Liver (tissue), 9 donors: ENCODE results near the gene PKP4. TPM values are rescaled to one million over a fixed set of nuclear protein-coding genes. Genes with fewer than 3 reads are reported as not detected.

Source experiments
- DNase-seq: peaks from one replicate; pipeline ENCODE4 v3.0.0-alpha.2; 2017; ENCODE audit warnings: low spot score
- H3K27ac ChIP-seq, 2 donors: one replicate each; pipeline ENCODE4 v1.7.0; 2013; ENCODE audit warnings: inconsistent platforms in 2 of 2, low read length in 2 of 2, control low read depth in 1 of 2, low read depth in 1 of 2, mild to moderate bottlenecking in 1 of 2
- H3K27me3 ChIP-seq, 4 donors: one replicate each; pipeline versions ENCODE4 v1.6.1 to v1.7.0; 2013; ENCODE audit warnings: low read length in 3 of 4, inconsistent platforms in 1 of 4, mild to moderate bottlenecking in 1 of 4, moderate library complexity in 1 of 4; ENCODE audit not compliant: control insufficient read depth in 4 of 4, insufficient read depth in 4 of 4
- H3K36me3 ChIP-seq, 4 donors: one replicate each; pipeline versions ENCODE4 v1.6.1 to v1.7.0; 2013; ENCODE audit warnings: low read length in 3 of 4, mild to moderate bottlenecking in 3 of 4, low read depth in 1 of 4, moderate library complexity in 1 of 4; ENCODE audit not compliant: control insufficient read depth in 4 of 4, insufficient read depth in 3 of 4
- H3K4me1 ChIP-seq, 4 donors: one replicate each; pipeline versions ENCODE4 v1.6.1 to v1.7.0; 2013; ENCODE audit warnings: low read length in 3 of 4, mild to moderate bottlenecking in 3 of 4, moderate library complexity in 1 of 4; ENCODE audit not compliant: control insufficient read depth in 4 of 4, insufficient read depth in 4 of 4
- H3K4me3 ChIP-seq, 3 donors: one replicate each; pipeline versions ENCODE4 v1.6.1 to v1.7.0; 2013; ENCODE audit warnings: low read length in 3 of 3, control low read depth in 1 of 3, low read depth in 1 of 3, mild to moderate bottlenecking in 1 of 3
- H3K9ac ChIP-seq, 2 donors: one replicate each; pipeline ENCODE4 v1.7.0; 2013; ENCODE audit warnings: low read length in 2 of 2, mild to moderate bottlenecking in 2 of 2, moderate library complexity in 2 of 2, control low read depth in 1 of 2, low read depth in 1 of 2
- H3K9me3 ChIP-seq, 4 donors: one replicate each; pipeline versions ENCODE4 v1.6.1 to v1.7.0; 2013; ENCODE audit warnings: low read length in 3 of 4; ENCODE audit not compliant: control insufficient read depth in 4 of 4
- EGR1 ChIP-seq, 2 donors: IDR thresholded peaks; 2 replicates each; pipeline ENCODE4 v1.6.1; 2016 to 2018; ENCODE audit warnings: antibody characterized with exemption in 2 of 2, low read depth in 2 of 2
- FOXA1 ChIP-seq: IDR thresholded peaks from 2 replicates; pipeline ENCODE4 v1.6.1; 2016; ENCODE audit warnings: antibody characterized with exemption
- FOXA2 ChIP-seq: IDR thresholded peaks from 2 replicates; pipeline ENCODE4 v1.6.1; 2016; ENCODE audit warnings: antibody characterized with exemption
- GABPA ChIP-seq, 2 donors: IDR thresholded peaks in 1 of 2; conservative IDR thresholded peaks in 1 of 2; 2 replicates each; pipeline ENCODE4 v1.6.1; 2016; ENCODE audit warnings: antibody characterized with exemption in 2 of 2, mild to moderate bottlenecking in 1 of 2, moderate library complexity in 1 of 2
- HNF4A ChIP-seq, 2 donors: conservative IDR thresholded peaks; 2 replicates each; pipeline ENCODE4 v1.6.1; 2016; ENCODE audit warnings: antibody characterized with exemption in 2 of 2, mild to moderate bottlenecking in 2 of 2
- HNF4G ChIP-seq: IDR thresholded peaks from 2 replicates; pipeline ENCODE4 v1.6.1; 2016; ENCODE audit warnings: antibody characterized with exemption
- JUND ChIP-seq, 2 donors: IDR thresholded peaks; 2 replicates each; pipeline ENCODE4 v1.6.1; 2016; ENCODE audit warnings: antibody characterized with exemption in 2 of 2
- NR2F2 ChIP-seq: IDR thresholded peaks from 2 replicates; pipeline ENCODE4 v1.6.1; 2016; ENCODE audit warnings: antibody characterized with exemption
- RAD21 ChIP-seq, 2 donors: IDR thresholded peaks; 2 replicates each; pipeline ENCODE4 v1.6.1; 2016; ENCODE audit warnings: antibody characterized with exemption in 2 of 2, mild to moderate bottlenecking in 2 of 2
- RXRA ChIP-seq, 2 donors: IDR thresholded peaks; 2 replicates each; pipeline ENCODE4 v1.6.1; 2017 to 2018; ENCODE audit warnings: antibody characterized with exemption in 2 of 2, mild to moderate bottlenecking in 1 of 2
- SP1 ChIP-seq: IDR thresholded peaks from 2 replicates; pipeline ENCODE4 v1.6.1; 2018; ENCODE audit warnings: antibody characterized with exemption, mild to moderate bottlenecking
- TAF1 ChIP-seq: conservative IDR thresholded peaks from 2 replicates; pipeline ENCODE4 v1.6.1; 2016; ENCODE audit warnings: antibody characterized with exemption, mild to moderate bottlenecking
- YY1 ChIP-seq: IDR thresholded peaks from 2 replicates; pipeline ENCODE4 v1.6.1; 2016; ENCODE audit warnings: antibody characterized with exemption, mild to moderate bottlenecking
- WGBS: extraction: QIAGEN DNeasy Blood & Tissue Kit; methylation state at CpG from one replicate; pipeline ENCODE4 v1.1.7; 2013; 5-methylcytosine and 5-hydroxymethylcytosine counted together
- polyA plus RNA-seq, 2 donors: library from polyadenylated mRNA; stranded (reverse) in 1 of 2; unstranded in 1 of 2; fragments of 200-250 nt in 1 of 2; fragments of >200 nt in 1 of 2; fragmentation: Nextera tagmentation in 1 of 2; extraction: Ambion mirVana in 1 of 2; gene quantifications; one replicate each; pipeline versions ENCODE4 v1.2.1 to v1.2.3, GENCODE V29; 2013 to 2015
- total RNA-seq, 2 donors: library from RNA; depleted of rRNA; stranded (reverse); fragments of >200 nt; gene quantifications; one replicate each; pipeline ENCODE4 v1.2.3, GENCODE V29; 2014
- TF ChIP-seq, protein P1 (sequence below): IDR thresholded peaks from 2 replicates; pipeline ENCODE4 v1.6.1; 2016; ENCODE audit warnings: antibody characterized with exemption
- TF ChIP-seq, protein P2 (sequence below): IDR thresholded peaks from 2 replicates; pipeline ENCODE4 v1.6.1; 2016; ENCODE audit warnings: antibody characterized with exemption
- TF ChIP-seq, protein P3 (sequence below): IDR thresholded peaks from 2 replicates; pipeline ENCODE4 v1.6.1; 2016; ENCODE audit warnings: antibody characterized with exemption, mild to moderate bottlenecking
- TF ChIP-seq, protein P4 (sequence below): IDR thresholded peaks from 2 replicates; pipeline ENCODE4 v1.6.1; 2016; ENCODE audit warnings: antibody characterized with exemption
- TF ChIP-seq, protein P5 (sequence below): fragments of 150-350 bp; IDR thresholded peaks from 2 replicates; pipeline ENCODE4 v1.5.1; 2017; ENCODE audit warnings: improper control_type of control experiment, low read depth, low read length; ENCODE audit not compliant: missing input control
- donor health status: healthy.
- donor health status: healthy.
- donor health status: healthy.
- donor health status: healthy.
- donor health status: healthy.

Gene PKP4
- total and polyA plus RNA-seq, 4 donors = 7.7 to 33.8 (median 19.0) TPM

DNA sequence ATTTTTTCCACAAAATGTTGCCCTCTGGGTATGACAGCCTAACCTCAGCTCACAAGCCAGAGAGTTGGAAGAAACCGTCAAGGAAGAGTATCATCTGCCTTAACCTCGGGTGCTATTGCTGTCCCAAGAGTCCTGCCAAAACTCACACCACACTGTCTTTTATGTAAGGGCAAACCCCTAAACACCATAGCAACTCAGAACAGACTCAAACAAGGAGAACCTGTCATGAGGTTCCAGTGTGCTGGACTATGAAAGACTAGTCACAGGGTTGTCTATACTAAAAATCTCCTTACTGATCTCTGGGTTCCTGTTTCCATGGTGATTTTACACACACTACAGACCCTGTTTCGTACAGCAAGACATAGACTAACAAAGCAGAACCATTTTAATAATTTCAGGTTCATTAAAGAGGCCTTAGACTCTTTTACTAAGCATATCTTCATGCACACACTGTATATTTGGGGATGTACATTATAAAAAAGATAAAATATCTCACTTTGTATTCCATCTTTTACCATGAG, 159.8 kb downstream of the PKP4 start:
- Histone ChIP-seq H3K4me3 (no peak overlapping the region), H3K27ac (no peak overlapping the region), H3K9ac (no peak overlapping the region), H3K27me3 (no peaks in the 10 kb centered on the region), H3K36me3 (peaks cover 0 to 7% (median 3%) of the 10 kb centered on the region in 4 donors), H3K4me1 (peaks cover 0 to 8% (median 2%) of the 10 kb centered on the region in 4 donors), H3K9me3 (no peaks in the 10 kb centered on the region)
- DNase-seq = no peak
- TF ChIP-seq, protein P1, sequence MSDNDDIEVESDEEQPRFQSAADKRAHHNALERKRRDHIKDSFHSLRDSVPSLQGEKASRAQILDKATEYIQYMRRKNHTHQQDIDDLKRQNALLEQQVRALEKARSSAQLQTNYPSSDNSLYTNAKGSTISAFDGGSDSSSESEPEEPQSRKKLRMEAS = no peak
- TF ChIP-seq FOXA1 = no peak
- no peak for TF ChIP-seq SP1
- no peak for TF ChIP-seq TAF1
- TF ChIP-seq RXRA (IDR thresholded peaks at IDR 0.05) = no peak
- TF ChIP-seq RAD21 (IDR thresholded peaks at IDR 0.05) = no peak
- no peak for TF ChIP-seq HNF4A (conservative IDR thresholded peaks at IDR 0.05)
- TF ChIP-seq GABPA (IDR thresholded peaks at IDR 0.05 in 1 of 2, conservative IDR thresholded peaks at IDR 0.05 in 1 of 2) = no peak
- no peak for TF ChIP-seq YY1
- TF ChIP-seq JUND (IDR thresholded peaks at IDR 0.05) = no peak
- TF ChIP-seq, protein P2, sequence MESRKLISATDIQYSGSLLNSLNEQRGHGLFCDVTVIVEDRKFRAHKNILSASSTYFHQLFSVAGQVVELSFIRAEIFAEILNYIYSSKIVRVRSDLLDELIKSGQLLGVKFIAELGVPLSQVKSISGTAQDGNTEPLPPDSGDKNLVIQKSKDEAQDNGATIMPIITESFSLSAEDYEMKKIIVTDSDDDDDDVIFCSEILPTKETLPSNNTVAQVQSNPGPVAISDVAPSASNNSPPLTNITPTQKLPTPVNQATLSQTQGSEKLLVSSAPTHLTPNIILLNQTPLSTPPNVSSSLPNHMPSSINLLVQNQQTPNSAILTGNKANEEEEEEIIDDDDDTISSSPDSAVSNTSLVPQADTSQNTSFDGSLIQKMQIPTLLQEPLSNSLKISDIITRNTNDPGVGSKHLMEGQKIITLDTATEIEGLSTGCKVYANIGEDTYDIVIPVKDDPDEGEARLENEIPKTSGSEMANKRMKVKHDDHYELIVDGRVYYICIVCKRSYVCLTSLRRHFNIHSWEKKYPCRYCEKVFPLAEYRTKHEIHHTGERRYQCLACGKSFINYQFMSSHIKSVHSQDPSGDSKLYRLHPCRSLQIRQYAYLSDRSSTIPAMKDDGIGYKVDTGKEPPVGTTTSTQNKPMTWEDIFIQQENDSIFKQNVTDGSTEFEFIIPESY = no peak
- no peak for TF ChIP-seq FOXA2
- TF ChIP-seq, protein P3, sequence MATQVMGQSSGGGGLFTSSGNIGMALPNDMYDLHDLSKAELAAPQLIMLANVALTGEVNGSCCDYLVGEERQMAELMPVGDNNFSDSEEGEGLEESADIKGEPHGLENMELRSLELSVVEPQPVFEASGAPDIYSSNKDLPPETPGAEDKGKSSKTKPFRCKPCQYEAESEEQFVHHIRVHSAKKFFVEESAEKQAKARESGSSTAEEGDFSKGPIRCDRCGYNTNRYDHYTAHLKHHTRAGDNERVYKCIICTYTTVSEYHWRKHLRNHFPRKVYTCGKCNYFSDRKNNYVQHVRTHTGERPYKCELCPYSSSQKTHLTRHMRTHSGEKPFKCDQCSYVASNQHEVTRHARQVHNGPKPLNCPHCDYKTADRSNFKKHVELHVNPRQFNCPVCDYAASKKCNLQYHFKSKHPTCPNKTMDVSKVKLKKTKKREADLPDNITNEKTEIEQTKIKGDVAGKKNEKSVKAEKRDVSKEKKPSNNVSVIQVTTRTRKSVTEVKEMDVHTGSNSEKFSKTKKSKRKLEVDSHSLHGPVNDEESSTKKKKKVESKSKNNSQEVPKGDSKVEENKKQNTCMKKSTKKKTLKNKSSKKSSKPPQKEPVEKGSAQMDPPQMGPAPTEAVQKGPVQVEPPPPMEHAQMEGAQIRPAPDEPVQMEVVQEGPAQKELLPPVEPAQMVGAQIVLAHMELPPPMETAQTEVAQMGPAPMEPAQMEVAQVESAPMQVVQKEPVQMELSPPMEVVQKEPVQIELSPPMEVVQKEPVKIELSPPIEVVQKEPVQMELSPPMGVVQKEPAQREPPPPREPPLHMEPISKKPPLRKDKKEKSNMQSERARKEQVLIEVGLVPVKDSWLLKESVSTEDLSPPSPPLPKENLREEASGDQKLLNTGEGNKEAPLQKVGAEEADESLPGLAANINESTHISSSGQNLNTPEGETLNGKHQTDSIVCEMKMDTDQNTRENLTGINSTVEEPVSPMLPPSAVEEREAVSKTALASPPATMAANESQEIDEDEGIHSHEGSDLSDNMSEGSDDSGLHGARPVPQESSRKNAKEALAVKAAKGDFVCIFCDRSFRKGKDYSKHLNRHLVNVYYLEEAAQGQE = no peak
- no peak for TF ChIP-seq NR2F2
- no peak for TF ChIP-seq EGR1 (IDR thresholded peaks at IDR 0.05; ENCODE audit: low read depth in 2 of 2)
- TF ChIP-seq, protein P4, sequence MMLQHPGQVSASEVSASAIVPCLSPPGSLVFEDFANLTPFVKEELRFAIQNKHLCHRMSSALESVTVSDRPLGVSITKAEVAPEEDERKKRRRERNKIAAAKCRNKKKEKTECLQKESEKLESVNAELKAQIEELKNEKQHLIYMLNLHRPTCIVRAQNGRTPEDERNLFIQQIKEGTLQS = no peak
- TF ChIP-seq HNF4G = no peak
- TF ChIP-seq, protein P5, sequence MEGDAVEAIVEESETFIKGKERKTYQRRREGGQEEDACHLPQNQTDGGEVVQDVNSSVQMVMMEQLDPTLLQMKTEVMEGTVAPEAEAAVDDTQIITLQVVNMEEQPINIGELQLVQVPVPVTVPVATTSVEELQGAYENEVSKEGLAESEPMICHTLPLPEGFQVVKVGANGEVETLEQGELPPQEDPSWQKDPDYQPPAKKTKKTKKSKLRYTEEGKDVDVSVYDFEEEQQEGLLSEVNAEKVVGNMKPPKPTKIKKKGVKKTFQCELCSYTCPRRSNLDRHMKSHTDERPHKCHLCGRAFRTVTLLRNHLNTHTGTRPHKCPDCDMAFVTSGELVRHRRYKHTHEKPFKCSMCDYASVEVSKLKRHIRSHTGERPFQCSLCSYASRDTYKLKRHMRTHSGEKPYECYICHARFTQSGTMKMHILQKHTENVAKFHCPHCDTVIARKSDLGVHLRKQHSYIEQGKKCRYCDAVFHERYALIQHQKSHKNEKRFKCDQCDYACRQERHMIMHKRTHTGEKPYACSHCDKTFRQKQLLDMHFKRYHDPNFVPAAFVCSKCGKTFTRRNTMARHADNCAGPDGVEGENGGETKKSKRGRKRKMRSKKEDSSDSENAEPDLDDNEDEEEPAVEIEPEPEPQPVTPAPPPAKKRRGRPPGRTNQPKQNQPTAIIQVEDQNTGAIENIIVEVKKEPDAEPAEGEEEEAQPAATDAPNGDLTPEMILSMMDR = no peak
- WGBS = 94% methylated on average over 3 of the region's 3 CpGs
